ENCODE results near the gene CCDC74A. TPM values are rescaled to one million over a fixed set of nuclear protein-coding genes. Genes with fewer than 3 reads are reported as not detected.
"Not testable (repeated sequence)": the region's sequence is repeated elsewhere in the genome, so short reads cannot be mapped to it uniquely, and the experiment has no call there.

CCDC74A gene
- total RNA-seq, 1 donor from 2014 or later: 16.0 TPM

- Mint-ChIP-seq H3K27me3 (ENCODE audit: unreplicated experiment) (peaks cover 8% of the 10 kb centered on the region), H3K9me3 (ENCODE audit: unreplicated experiment) (no peaks in the 10 kb centered on the region), H3K4me3 (ENCODE audit: unreplicated experiment) (no peak overlapping the region), H3K27ac (ENCODE audit: unreplicated experiment) (no peak overlapping the region), H3K4me1 (ENCODE audit: unreplicated experiment) (no peaks in the 10 kb centered on the region), H3K36me3 (ENCODE audit: low read depth, unreplicated experiment) (no peaks in the 10 kb centered on the region)
- no peak for DNase-seq (ENCODE audit: low spot score)
- no peak for TF ChIP-seq CTCF (IDR thresholded peaks at IDR 0.05; ENCODE audit: unreplicated experiment)
Observed at GRCh38 chr2:131542438-131543384, 15.0 kb downstream of the CCDC74A start.

GRCh38 chr2:131543385-131543891 is 15.8 kb downstream of the CCDC74A start:
- Mint-ChIP-seq H3K4me1 (ENCODE audit: unreplicated experiment) (no peaks in the 10 kb centered on the region), H3K36me3 (ENCODE audit: low read depth, unreplicated experiment) (no peaks in the 10 kb centered on the region), H3K9me3 (ENCODE audit: unreplicated experiment) (no peaks in the 10 kb centered on the region), H3K27ac (ENCODE audit: unreplicated experiment) (no peak overlapping the region), H3K4me3 (ENCODE audit: unreplicated experiment) (no peak overlapping the region), H3K27me3 (ENCODE audit: unreplicated experiment) (peaks cover 8% of the 10 kb centered on the region)
- no peak for TF ChIP-seq CTCF (IDR thresholded peaks at IDR 0.05; ENCODE audit: unreplicated experiment)
- DNase-seq (ENCODE audit: low spot score): no peak

GRCh38 chr2:131544006-131544812 is 16.5 kb downstream of the CCDC74A start:
- not testable (repeated sequence) for H3K27ac Mint-ChIP-seq (ENCODE audit: unreplicated experiment); H3K4me3 Mint-ChIP-seq (ENCODE audit: unreplicated experiment); H3K27me3 Mint-ChIP-seq (ENCODE audit: unreplicated experiment); H3K9me3 Mint-ChIP-seq (ENCODE audit: unreplicated experiment); H3K36me3 Mint-ChIP-seq (ENCODE audit: low read depth, unreplicated experiment); DNase-seq (ENCODE audit: low spot score); H3K4me1 Mint-ChIP-seq (ENCODE audit: unreplicated experiment)

GRCh38 chr2:131544813-131545165 is 17.1 kb downstream of the CCDC74A start:
- not testable (repeated sequence) for H3K27me3 Mint-ChIP-seq (ENCODE audit: unreplicated experiment); H3K4me1 Mint-ChIP-seq (ENCODE audit: unreplicated experiment); H3K27ac Mint-ChIP-seq (ENCODE audit: unreplicated experiment); H3K36me3 Mint-ChIP-seq (ENCODE audit: low read depth, unreplicated experiment); H3K4me3 Mint-ChIP-seq (ENCODE audit: unreplicated experiment); H3K9me3 Mint-ChIP-seq (ENCODE audit: unreplicated experiment); DNase-seq (ENCODE audit: low spot score)

- Mint-ChIP-seq H3K9me3 (ENCODE audit: unreplicated experiment) (no peaks in the 10 kb centered on the region), H3K27ac (ENCODE audit: unreplicated experiment) (no peak overlapping the region), H3K36me3 (ENCODE audit: low read depth, unreplicated experiment) (no peaks in the 10 kb centered on the region), H3K27me3 (ENCODE audit: unreplicated experiment) (peaks cover 2% of the 10 kb centered on the region), H3K4me3 (ENCODE audit: unreplicated experiment) (no peak overlapping the region), H3K4me1 (ENCODE audit: unreplicated experiment) (no peaks in the 10 kb centered on the region)
- DNase-seq (ENCODE audit: low spot score): no peak
- TF ChIP-seq CTCF (IDR thresholded peaks at IDR 0.05; ENCODE audit: unreplicated experiment): no peak
Observed at GRCh38 chr2:131552871-131553270, 25.2 kb downstream of the CCDC74A start.

All from endothelial cell (in vitro differentiated cells).